Naive thymus-derived CD4-positive, alpha-beta T cell (primary cell): ENCODE data around the gene CLCN1. TPM values are rescaled to one million over a fixed set of nuclear protein-coding genes. Genes with fewer than 3 reads are reported as not detected.
"Not testable (repeated sequence)": the region's sequence is repeated elsewhere in the genome, so short reads cannot be mapped to it uniquely, and the experiment has no call there.

Source experiments
- ATAC-seq: fragments of 150-1000 bp; cut with Tn5 transposase; 2 replicates; pipeline ENCODE4 v1.10.0; 2021; ENCODE audit warnings: mild to moderate bottlenecking, moderate library complexity
- CTCF ChIA-PET: fragments of 350-600 bp; sonication (Branson Sonifier 250); formaldehyde crosslinking; loops from one replicate; lab custom pipeline; 2021; ENCODE audit warnings: antibody characterized with exemption; lab: Charles Lee
- POLR2A ChIA-PET: fragments of 350-600 bp; sonication (Branson Sonifier 250); formaldehyde crosslinking; loops from one replicate; lab custom pipeline; 2021; ENCODE audit warnings: antibody characterized with exemption, inconsistent platforms; lab: Charles Lee
- DNase-seq, 9 donors: peaks; one replicate each; pipeline versions ENCODE4 v3.0.0 to v3.0.0-alpha.2; 2020 to 2022; ENCODE audit warnings: mixed read lengths in 1 of 9
- H3K27ac ChIP-seq: one replicate; pipeline ENCODE4 v1.7.0; 2013; ENCODE audit warnings: mild to moderate bottlenecking, low read depth, low read length, moderate library complexity
- H3K27me3 ChIP-seq, 2 donors: one replicate each; pipeline ENCODE4 v1.7.0; 2013; ENCODE audit warnings: low read length in 2 of 2, mild to moderate bottlenecking in 2 of 2, moderate library complexity in 2 of 2; ENCODE audit not compliant: control insufficient read depth in 2 of 2, insufficient read depth in 2 of 2
- H3K36me3 ChIP-seq, 3 experiments: 1 replicate in 2 of 3; 2 replicates in 1 of 3; pipeline ENCODE4 v1.7.0; 2013; ENCODE audit warnings: low read length in 3 of 3, mild to moderate bottlenecking in 3 of 3, moderate library complexity in 1 of 3; ENCODE audit not compliant: insufficient read depth in 3 of 3, control insufficient read depth in 2 of 3
- H3K4me1 ChIP-seq, 2 donors: one replicate each; pipeline ENCODE4 v1.7.0; 2013; ENCODE audit warnings: low read length in 2 of 2, mild to moderate bottlenecking in 2 of 2, moderate library complexity in 1 of 2; ENCODE audit not compliant: control insufficient read depth in 2 of 2, insufficient read depth in 2 of 2
- H3K4me3 ChIP-seq: 2 replicates; pipeline ENCODE4 v1.7.0; 2013; ENCODE audit warnings: mild to moderate bottlenecking, low read length
- H3K9me3 ChIP-seq, 3 experiments: 1 replicate in 2 of 3; 2 replicates in 1 of 3; pipeline ENCODE4 v1.7.0; 2013; ENCODE audit warnings: low read length in 3 of 3; ENCODE audit not compliant: control insufficient read depth in 2 of 3
- H3K27ac Mint-ChIP-seq, 9 donors: one replicate each; pipeline ENCODE4 v1.8.0; 2020 to 2022; ENCODE audit warnings: mixed read lengths in 9 of 9, mild to moderate bottlenecking in 8 of 9, moderate library complexity in 5 of 9, inconsistent platforms in 2 of 9
- H3K27me3 Mint-ChIP-seq, 5 donors: one replicate each; pipeline ENCODE4 v1.8.0; 2021 to 2022; ENCODE audit warnings: mixed read lengths in 5 of 5, mild to moderate bottlenecking in 1 of 5
- H3K36me3 Mint-ChIP-seq, 5 donors: one replicate each; pipeline ENCODE4 v1.8.0; 2020 to 2022; ENCODE audit warnings: mixed read lengths in 5 of 5, mild to moderate bottlenecking in 3 of 5, inconsistent platforms in 1 of 5
- H3K4me1 Mint-ChIP-seq, 7 donors: one replicate each; pipeline ENCODE4 v1.8.0; 2020 to 2022; ENCODE audit warnings: mixed read lengths in 7 of 7, mild to moderate bottlenecking in 3 of 7, inconsistent platforms in 1 of 7
- H3K4me3 Mint-ChIP-seq, 10 donors: one replicate each; pipeline ENCODE4 v1.8.0; 2020 to 2022; ENCODE audit warnings: mild to moderate bottlenecking in 10 of 10, mixed read lengths in 10 of 10, moderate library complexity in 6 of 10, inconsistent platforms in 2 of 10
- H3K9me3 Mint-ChIP-seq, 11 donors: one replicate each; pipeline ENCODE4 v1.8.0; 2020 to 2022; ENCODE audit warnings: mixed read lengths in 11 of 11, mild to moderate bottlenecking in 4 of 11, inconsistent platforms in 1 of 11, moderate library complexity in 1 of 11
- intact Hi-C, 2 donors: fragments of 100-400 bp; cut with micrococcal nuclease; formaldehyde crosslinking; loops; one replicate each; pipeline ENCODE4 v1.15.1; 2023
- polyA plus RNA-seq, 2 donors: library from polyadenylated mRNA; unstranded; fragments of 300-500 nt; fragmentation: Illumina TruSeq; gene quantifications; one replicate each; pipeline ENCODE4 v1.2.3, GENCODE V29; 2021
- total RNA-seq, 6 experiments: library from RNA in 5 of 6; stranded (reverse) in 5 of 6; gene quantifications; 1 replicate in 5 of 6; 2 replicates in 1 of 6; pipeline ENCODE4 v1.2.3 and lab custom pipeline; 2021 to 2026

Gene CLCN1
- total and polyA plus RNA-seq, 7 experiments from 2014 or later = 0.07 to 0.51 TPM; not detected in 5

DNA sequence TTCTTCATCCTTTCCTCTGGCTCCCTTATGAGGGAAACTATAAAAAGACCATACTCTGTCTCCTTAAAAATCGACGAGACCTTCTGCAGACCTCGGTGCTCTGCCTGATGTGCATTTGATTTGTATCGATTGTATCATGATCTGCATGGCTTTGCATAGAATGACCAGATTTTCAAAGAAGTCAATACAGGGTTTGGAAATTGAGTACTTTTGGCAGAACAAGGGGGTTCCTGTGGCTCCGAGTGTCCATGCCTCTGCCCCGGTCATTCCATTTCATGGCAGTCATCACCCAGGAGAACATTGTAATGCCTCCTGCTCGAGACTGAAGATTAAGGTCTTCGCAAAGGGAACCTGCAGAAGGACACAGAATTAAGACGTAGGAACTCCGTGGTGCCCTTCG, 27.1 kb upstream of the CLCN1 start:
- Histone ChIP-seq H3K4me1 (peaks cover 13 to 28% of the 10 kb centered on the region in 2 donors), H3K27me3 (no peaks in the 10 kb centered on the region), H3K4me3 (peak overlapping the region; percentile 92), H3K27ac (peak overlapping the region; percentile 85), H3K36me3 (peaks cover 3 to 23% (median 7%) of the 10 kb centered on the region in 3 experiments), H3K9me3 (no peaks in the 10 kb centered on the region)
- peak overlapping the region; percentile 88 to 99 (median 95) for H3K4me3 Mint-ChIP-seq
- peak overlapping the region; percentile 84 to 95 (median 90) for H3K27ac Mint-ChIP-seq
- peaks cover 0 to 4% (median 0%) of the 10 kb centered on the region in 11 donors for H3K9me3 Mint-ChIP-seq
- ATAC-seq (no peak), DNase-seq (no peak)
- ChIA-PET CTCF (interaction anchor here (1.2 to 2.5 kb wide), 2 partner anchors 11 to 48 kb away, joined by 9 to 12 read pairs; no protein-coding TSS in a partner anchor), POLR2A (interaction anchor here (1.2 to 2.5 kb wide), 9 partner anchors 25 to 480 kb away, joined by 3 to 34 read pairs (median 7); partner anchors contain the start of gene GSTK1)
- H3K27me3 Mint-ChIP-seq = no peaks in the 10 kb centered on the region
- intact Hi-C loops = loop anchor here (1.0 to 5.0 kb wide), 14 partner anchors 10 to 1551 kb away; partner anchors contain the start of genes GSTK1 (in 2 of the 2), SSBP1 (in 1 of the 2) and ZYX (in 1 of the 2)
- H3K4me1 Mint-ChIP-seq = peaks cover 35 to 63% (median 57%) of the 10 kb centered on the region in 7 donors
- peaks cover 9 to 34% (median 17%) of the 10 kb centered on the region in 5 donors for H3K36me3 Mint-ChIP-seq

DNA sequence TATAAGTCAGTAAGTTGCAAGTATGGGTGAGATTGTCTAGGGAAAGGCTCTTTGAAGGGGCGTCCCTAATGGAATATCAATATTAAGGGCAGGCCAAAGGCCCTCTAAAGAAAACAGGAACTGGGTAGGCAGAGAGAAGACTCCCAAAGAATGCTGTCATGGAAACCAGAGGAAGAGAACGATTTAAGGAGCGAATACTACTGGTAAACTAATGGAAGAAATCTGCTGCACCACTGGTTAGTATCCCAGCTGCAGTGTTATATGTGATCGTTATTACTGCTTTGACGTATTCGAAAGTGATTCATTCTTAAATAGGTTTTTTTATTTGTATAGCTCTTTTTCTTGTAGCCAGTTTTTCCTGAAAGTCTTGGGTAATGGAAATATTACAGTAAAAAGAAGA, 26.5 kb upstream of the CLCN1 start:
- intact Hi-C loops = loop anchor here (1.0 to 5.0 kb wide), 6 partner anchors 10 to 481 kb away; no protein-coding TSS in a partner anchor
- peaks cover 36 to 63% (median 57%) of the 10 kb centered on the region in 7 donors for H3K4me1 Mint-ChIP-seq
- CTCF ChIA-PET = interaction anchor here (1.4 to 4.8 kb wide), 2 partner anchors 10 to 49 kb away, joined by 5 to 31 read pairs; no protein-coding TSS in a partner anchor

DNA sequence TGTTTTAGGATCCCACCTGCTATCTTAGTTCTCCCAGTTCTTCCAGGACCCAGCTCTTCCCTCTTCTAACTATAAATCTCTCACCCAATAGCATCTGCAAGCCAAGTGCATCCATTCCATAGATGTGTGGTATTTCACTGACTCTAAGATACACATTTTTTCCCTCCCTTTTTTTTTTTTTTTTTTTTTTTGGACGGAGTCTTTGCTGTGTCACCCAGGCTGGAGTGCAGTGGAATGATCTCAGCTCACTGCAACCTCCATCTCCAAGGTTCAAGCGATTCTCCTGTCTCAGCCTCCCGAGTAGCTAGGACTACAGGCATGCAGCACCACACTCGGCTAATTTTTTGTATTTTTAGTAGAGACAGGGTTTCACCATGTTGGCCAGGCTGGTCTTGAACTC, 26.0 kb upstream of the CLCN1 start:
- ATAC-seq, H3K9me3 Mint-ChIP-seq, H3K27ac ChIP-seq, H3K9me3 ChIP-seq, H3K27me3 Mint-ChIP-seq, H3K27me3 ChIP-seq, DNase-seq: not testable (repeated sequence)
- H3K4me1 ChIP-seq = peaks cover 13 to 24% of the 10 kb centered on the region in 2 donors
- H3K27ac Mint-ChIP-seq = peak overlapping the region in 7 of 9 donors; percentile 45 to 95 (median 90)
- H3K4me3 Mint-ChIP-seq = peak overlapping the region; percentile 88 to 99 (median 95)
- CTCF ChIA-PET = interaction anchor here (0.6 to 4.8 kb wide), 3 partner anchors 10 to 50 kb away, joined by 3 to 31 read pairs (median 5); no protein-coding TSS in a partner anchor
- POLR2A ChIA-PET = interaction anchor here (0.6 to 1.4 kb wide), 7 partner anchors 10 to 90 kb away, joined by 3 to 7 read pairs (median 3); no protein-coding TSS in a partner anchor
- intact Hi-C loops = loop anchor here (1.0 to 5.0 kb wide), 6 partner anchors 9 to 481 kb away; no protein-coding TSS in a partner anchor
- peaks cover 16 to 43% (median 27%) of the 10 kb centered on the region in 5 donors for H3K36me3 Mint-ChIP-seq
- H3K36me3 ChIP-seq = peaks cover 3 to 34% (median 17%) of the 10 kb centered on the region in 3 experiments
- peak overlapping the region; percentile 92 for H3K4me3 ChIP-seq
- peaks cover 38 to 65% (median 62%) of the 10 kb centered on the region in 7 donors for H3K4me1 Mint-ChIP-seq

More for the DNA sequence above, 26.5 kb upstream of the CLCN1 start:
- peaks cover 3 to 29% (median 13%) of the 10 kb centered on the region in 3 experiments for H3K36me3 ChIP-seq
- ATAC-seq = no peak
- peaks cover 15 to 40% (median 23%) of the 10 kb centered on the region in 5 donors for H3K36me3 Mint-ChIP-seq
- H3K4me1 ChIP-seq = peaks cover 13 to 24% of the 10 kb centered on the region in 2 donors
- H3K4me3 ChIP-seq = peak overlapping the region; percentile 92
- H3K27me3 ChIP-seq = no peaks in the 10 kb centered on the region
- H3K27me3 Mint-ChIP-seq = no peaks in the 10 kb centered on the region
- peak overlapping the region; percentile 85 for H3K27ac ChIP-seq
- H3K27ac Mint-ChIP-seq = peak overlapping the region in 8 of 9 donors; percentile 86 to 95 (median 90)
- peak overlapping the region; percentile 88 to 99 (median 95) for H3K4me3 Mint-ChIP-seq
- peaks cover 0 to 4% (median 0%) of the 10 kb centered on the region in 11 donors for H3K9me3 Mint-ChIP-seq
- DNase-seq = no peak
- H3K9me3 ChIP-seq = no peaks in the 10 kb centered on the region
- POLR2A ChIA-PET = interaction anchor here (0.6 to 1.4 kb wide), 7 partner anchors 9 to 90 kb away, joined by 3 to 7 read pairs (median 3); no protein-coding TSS in a partner anchor

DNA sequence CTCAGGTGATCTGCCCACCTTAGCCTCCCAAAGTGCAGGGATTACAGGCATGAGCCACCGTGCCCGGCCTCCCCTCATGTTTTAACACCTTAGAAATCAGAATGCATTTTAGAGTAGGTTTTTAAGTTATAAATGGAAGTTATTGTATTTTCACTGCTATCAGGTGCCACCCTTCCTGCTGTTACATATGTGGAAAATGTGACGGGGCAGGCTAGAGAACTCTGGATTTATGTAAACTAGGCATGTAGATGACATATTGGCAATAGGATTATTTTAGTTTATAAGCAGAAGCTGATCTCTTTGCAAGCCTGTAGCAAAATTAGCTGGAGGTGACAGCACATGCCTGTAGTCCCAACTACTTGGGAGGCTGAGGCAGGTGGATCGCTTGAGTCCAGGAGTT, 25.6 kb upstream of the CLCN1 start:
- H3K27ac ChIP-seq = no peak overlapping the region
- Mint-ChIP-seq H3K36me3 (peaks cover 16 to 46% (median 27%) of the 10 kb centered on the region in 5 donors), H3K27me3 (no peaks in the 10 kb centered on the region), H3K4me1 (peaks cover 39 to 68% (median 65%) of the 10 kb centered on the region in 7 donors), H3K9me3 (peaks cover 0 to 4% (median 0%) of the 10 kb centered on the region in 11 donors), H3K4me3 (peak overlapping the region; percentile 88 to 99 (median 95)), H3K27ac (peak overlapping the region in 6 of 9 donors; percentile 42 to 95 (median 76))
- ChIA-PET CTCF (interaction anchor here (0.6 to 4.8 kb wide), 3 partner anchors 9 to 50 kb away, joined by 3 to 31 read pairs (median 5); no protein-coding TSS in a partner anchor), POLR2A (interaction anchor here (0.8 to 1.4 kb wide), 5 partner anchors 9 to 43 kb away, joined by 3 to 7 read pairs (median 5); no protein-coding TSS in a partner anchor)
- DNase-seq (no peak), ATAC-seq (no peak)
- peaks cover 13 to 24% of the 10 kb centered on the region in 2 donors for H3K4me1 ChIP-seq
- peaks cover 3 to 37% (median 19%) of the 10 kb centered on the region in 3 experiments for H3K36me3 ChIP-seq
- no peaks in the 10 kb centered on the region for H3K27me3 ChIP-seq
- H3K4me3 ChIP-seq = no peak overlapping the region
- intact Hi-C loops = no loop called here
- H3K9me3 ChIP-seq = no peaks in the 10 kb centered on the region

DNA sequence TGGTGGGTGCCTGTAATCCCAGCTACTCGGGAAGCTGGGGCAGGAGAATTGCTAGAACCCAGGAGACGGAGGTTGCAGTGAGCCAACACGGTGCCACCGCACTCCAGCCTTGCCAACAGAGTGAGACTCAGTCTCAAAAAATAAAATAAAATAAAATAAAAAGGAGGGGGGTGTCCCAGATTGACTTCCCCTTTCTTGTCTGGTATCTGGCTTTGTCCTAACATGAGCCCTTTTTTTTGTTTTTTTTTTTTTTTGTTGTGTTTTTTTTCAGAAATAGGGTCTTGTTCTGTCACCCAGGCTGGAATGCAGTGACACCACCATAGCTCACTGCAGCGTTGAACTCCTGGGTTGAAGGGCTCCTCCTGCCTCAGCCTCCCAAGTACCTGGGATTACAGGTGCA, 23.0 kb upstream of the CLCN1 start:
- H3K9me3 Mint-ChIP-seq = peaks cover 0 to 2% (median 0%) of the 10 kb centered on the region in 11 donors
- H3K4me3 Mint-ChIP-seq = no peak overlapping the region
- peaks cover 16 to 55% (median 35%) of the 10 kb centered on the region in 5 donors for H3K36me3 Mint-ChIP-seq
- H3K4me1 ChIP-seq = peaks cover 8 to 27% of the 10 kb centered on the region in 2 donors
- DNase-seq (no peak), ATAC-seq (no peak)
- H3K27me3 Mint-ChIP-seq = no peaks in the 10 kb centered on the region
- no peak overlapping the region for H3K27ac ChIP-seq
- no peaks in the 10 kb centered on the region for H3K27me3 ChIP-seq
- no peaks in the 10 kb centered on the region for H3K9me3 ChIP-seq
- H3K27ac Mint-ChIP-seq = peak overlapping the region in 1 of 9 donors; percentile 15
- ChIA-PET POLR2A (interaction anchor here (3.1 kb wide), 1 partner anchor 52 kb away, joined by 13 read pairs; no protein-coding TSS in a partner anchor), CTCF (interaction anchor here (0.7 to 4.8 kb wide), 4 partner anchors 43 to 111 kb away, joined by 3 to 31 read pairs (median 4); no protein-coding TSS in a partner anchor)
- peaks cover 10 to 53% (median 25%) of the 10 kb centered on the region in 3 experiments for H3K36me3 ChIP-seq
- intact Hi-C loops = no loop called here
- H3K4me3 ChIP-seq = no peak overlapping the region
- peaks cover 47 to 79% (median 72%) of the 10 kb centered on the region in 7 donors for H3K4me1 Mint-ChIP-seq

DNA sequence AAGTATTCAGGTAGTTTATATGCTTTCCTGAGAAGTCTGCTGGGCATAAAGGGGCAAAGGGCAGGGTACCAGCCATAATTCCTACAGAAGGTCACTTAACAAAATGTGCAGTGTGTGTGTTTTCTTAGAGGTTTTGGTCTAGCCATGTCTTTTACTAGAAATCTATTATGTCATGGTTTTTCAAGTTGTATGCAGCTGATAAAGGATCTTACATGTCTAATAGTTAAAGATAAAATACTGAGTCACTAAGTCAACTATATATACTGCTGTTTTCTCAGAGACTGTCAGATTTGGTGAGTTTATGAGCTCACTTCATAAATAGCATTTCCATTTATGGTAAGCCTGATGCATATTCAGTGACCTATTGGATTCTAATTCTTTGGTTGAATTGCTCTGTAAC, 20.0 kb upstream of the CLCN1 start:
- CTCF ChIA-PET = interaction anchor here (0.7 to 7.5 kb wide), 4 partner anchors 10 to 470 kb away, joined by 3 to 177 read pairs (median 4); no protein-coding TSS in a partner anchor
- Mint-ChIP-seq H3K4me1 (peaks cover 41 to 76% (median 70%) of the 10 kb centered on the region in 7 donors), H3K4me3 (peak overlapping the region in 7 of 10 donors; percentile 0 to 40 (median 32)), H3K36me3 (peaks cover 23 to 70% (median 46%) of the 10 kb centered on the region in 5 donors), H3K27ac (peak overlapping the region; percentile 20 to 66 (median 50)), H3K9me3 (no peaks in the 10 kb centered on the region), H3K27me3 (no peaks in the 10 kb centered on the region)
- DNase-seq (no peak), ATAC-seq (no peak)
- H3K27ac ChIP-seq = no peak overlapping the region
- intact Hi-C loops = no loop called here
- H3K4me3 ChIP-seq = no peak overlapping the region
- no peaks in the 10 kb centered on the region for H3K9me3 ChIP-seq
- H3K27me3 ChIP-seq = no peaks in the 10 kb centered on the region
- POLR2A ChIA-PET = interaction anchor here (0.5 to 2.6 kb wide), 8 partner anchors 10 to 113 kb away, joined by 3 to 8 read pairs (median 4); partner anchors contain the start of genes EPHA1 and GSTK1
- H3K4me1 ChIP-seq = peaks cover 8 to 11% of the 10 kb centered on the region in 2 donors
- H3K36me3 ChIP-seq = peaks cover 10 to 66% (median 44%) of the 10 kb centered on the region in 3 experiments
